ENCODE measurements around the gene LYPD6B.

The LYPD6B gene

DNA sequence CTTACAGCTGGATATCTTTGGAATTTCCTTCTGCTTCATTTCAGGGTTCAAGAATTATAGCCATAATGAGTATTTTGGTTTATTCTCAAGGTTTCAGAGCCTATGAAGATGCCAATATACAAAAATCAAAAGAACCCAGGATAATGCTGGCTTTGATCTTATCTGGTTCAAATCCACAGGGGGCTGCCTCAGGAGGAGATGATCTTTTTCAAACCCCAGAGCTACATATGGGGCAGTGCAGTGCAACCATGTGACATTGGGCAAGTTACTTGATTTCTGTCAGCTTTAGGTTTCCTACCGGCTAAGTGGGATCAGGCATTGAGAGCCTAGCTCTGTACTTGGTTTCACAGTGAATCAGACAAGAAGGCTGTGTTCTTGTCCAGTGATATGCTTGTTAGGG is 23.0 kb upstream of the LYPD6B start:
- no peak for DNase-seq

DNA sequence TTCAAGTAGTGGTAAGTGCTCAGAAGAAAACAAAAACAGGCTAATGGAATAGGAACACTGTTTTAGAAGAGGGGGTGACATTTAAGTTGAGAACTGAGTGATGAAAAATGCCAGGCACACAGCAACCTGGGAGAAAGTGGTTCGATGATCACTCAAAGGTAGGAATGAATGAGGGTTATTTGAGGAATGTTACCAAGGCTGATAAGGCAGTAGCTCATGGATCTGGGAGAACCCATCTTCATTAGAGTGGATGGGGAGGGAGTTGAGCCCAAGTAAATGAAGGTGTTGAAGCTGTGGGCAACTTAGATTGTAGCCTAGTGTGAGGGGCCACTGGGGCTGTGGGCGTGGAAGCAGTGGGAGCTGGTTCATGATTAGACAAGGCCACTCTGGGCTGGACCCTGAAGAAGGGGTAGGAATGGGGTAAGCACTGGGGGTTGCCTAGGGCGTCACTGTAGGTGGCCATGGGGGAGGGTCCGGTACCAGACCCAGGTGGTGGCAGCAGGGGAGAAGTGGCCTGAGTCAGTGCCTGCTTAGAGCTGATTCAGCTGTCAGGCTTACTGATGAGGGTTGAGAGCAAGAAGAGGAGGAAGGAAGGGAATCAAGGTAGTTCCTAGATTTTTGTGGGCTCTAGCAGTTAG is 22.5 kb upstream of the LYPD6B start:
- DNase-seq, result no peak

DNA sequence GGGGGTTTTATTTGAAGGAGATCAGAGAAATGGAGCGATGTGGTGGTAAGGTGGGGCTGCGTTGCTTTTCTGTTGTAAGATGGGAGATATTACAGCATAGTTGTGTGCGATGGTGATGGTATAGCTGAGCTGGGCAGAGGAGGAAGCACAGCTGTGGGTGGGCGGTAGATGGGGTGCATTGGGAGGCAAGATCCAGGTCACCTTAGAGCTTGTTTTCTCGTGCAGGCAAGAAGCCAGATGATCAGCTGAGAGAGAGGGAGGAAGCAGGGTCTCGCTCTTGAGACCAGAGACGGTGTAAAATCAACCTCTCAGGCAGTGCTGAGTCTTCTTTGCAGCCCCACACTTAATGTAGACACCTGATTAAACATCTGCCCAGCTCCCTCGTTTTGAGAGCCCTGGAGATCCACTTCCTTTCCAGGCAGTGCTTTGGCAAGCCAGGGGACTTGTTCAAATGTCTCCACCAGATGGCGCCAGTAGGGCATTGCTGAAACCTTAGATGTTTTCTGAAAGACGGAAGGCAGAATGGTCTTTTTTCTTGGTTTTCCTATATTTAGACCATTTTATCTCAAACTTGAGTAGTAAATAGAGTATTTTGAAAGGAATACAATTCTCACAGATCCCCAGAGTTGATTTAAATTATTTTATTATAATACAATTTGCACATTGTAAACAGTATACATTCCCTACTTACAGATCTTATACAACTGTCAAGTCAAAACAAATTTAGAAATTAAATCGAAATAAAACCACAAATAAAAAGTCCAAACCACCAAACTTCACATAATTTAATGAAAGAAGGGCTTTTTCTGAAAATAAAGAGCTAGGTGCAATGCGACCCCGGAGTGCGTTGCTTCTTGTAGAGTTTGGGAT is 21.1 kb upstream of the LYPD6B start:
- peak; percentile 53 for DNase-seq

DNA sequence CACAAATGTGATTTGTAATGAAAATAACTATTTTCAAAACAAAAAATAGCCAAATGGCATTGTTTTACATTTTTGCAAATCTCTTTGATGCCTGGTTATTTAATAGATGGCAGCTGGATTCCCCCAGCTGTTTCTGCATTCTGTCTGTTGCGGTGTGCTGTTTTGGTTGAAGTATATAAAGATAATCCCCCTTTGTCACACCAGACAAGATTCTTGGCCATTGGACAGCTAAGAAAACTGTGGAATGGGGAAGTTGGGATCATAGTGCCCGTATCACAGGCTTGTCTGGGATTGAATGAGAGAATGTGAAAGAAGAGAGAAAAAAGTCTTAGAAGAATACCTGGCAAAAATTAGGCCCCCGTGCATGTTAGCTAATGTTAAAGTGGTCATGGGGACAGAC is 19.5 kb upstream of the LYPD6B start:
- DNase-seq, result no peak

DNA sequence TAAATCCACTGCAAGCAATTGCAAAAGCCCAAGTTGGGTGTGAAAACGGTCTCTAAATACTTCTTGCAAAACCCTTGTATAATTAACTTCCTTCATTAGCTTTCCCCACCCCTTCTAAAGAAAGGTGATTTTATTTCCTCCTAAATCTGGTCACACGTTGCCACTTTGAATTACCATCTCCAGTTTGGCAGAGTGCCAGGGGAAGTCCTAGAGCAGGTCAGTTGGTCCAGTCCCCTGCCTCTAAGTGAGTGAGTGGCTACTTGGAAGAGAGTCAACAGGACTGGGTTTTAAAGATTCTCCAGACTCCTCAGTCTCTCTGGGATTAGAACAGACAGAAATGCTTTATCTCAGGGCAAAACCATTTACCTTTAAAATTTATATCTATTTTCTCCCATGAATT is 18.7 kb upstream of the LYPD6B start:
- no peak for DNase-seq

DNA sequence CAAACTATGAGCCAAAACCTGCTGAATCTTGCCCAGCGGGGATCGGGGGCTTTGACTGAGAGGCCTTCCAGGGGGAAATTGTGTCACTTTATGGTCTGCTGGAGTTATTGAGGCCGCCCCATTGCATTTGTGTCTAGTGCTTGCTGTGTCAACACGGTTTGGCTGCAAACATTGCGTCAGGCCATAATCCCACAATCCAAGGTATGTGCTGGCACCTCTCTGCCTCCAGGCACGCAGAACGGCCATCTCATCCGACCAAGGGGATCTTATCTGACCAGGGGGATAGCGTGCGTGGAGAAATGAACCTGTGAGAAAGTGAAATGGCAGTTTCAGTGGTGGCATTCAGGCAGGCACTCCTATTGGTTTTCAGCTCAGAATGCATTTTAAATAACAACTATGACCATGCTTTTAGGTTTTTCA is 18.1 kb upstream of the LYPD6B start:
- no peak for DNase-seq

DNA sequence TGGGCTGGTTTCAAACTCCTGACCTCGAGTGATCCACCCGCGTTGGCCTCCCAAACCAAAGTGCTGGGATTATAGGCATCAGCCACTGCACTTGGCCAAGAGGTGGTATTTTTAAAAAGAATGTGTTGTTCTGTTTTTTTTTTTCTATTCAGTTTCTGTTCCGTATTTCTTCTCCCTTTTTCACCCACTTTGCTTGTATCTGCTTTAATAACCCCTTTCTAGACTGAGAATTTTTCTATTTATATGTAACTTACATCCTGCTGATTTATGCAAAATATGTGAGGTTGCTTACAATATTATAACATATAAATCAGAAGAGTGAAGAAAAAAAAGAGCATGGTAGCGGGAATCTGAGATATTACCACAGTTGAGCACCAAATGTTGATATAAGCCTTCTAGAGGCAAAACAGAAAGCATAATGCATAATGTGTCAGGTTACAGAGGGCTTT is 17.2 kb upstream of the LYPD6B start:
- no peak for DNase-seq

DNA sequence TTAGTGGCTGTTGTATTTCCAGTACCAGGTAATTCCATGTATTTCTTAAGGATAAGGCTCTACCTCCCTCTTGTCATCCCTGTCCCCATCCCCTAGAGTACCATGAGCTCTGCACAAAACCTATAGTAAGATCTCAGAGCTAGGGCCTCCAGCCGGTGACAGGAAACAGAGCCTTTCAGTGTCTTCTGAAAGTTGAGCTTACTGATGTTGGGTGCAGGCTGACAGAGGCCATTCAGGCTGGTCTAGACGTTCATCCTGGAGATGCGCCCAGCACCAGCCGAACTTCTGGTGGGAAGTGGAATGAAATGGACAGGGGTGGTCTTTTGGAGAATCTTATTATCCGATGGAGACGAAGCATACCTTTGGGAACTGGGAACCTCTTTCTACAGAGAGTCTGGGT is 16.7 kb upstream of the LYPD6B start:
- no peak for DNase-seq

DNA sequence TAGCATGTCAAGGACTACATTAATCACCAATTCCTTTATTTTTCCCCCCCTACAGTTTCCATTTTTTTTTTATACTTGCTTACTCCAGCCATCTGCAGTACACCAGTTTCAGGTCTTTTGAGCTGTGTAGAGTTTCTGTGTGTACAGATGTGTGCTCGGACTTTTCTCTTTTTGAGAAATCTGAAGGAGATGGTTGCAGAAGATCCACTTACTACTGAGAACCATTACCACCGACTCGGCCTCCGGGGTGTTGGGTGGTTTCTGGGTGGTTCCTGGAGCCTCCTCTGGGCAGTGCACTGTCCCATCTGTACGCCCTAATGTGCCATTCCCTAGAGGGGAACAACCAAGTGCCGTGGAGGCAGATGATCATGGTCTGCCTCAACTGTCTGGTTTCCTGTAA is 15.4 kb upstream of the LYPD6B start:
- DNase-seq, result no peak

DNA sequence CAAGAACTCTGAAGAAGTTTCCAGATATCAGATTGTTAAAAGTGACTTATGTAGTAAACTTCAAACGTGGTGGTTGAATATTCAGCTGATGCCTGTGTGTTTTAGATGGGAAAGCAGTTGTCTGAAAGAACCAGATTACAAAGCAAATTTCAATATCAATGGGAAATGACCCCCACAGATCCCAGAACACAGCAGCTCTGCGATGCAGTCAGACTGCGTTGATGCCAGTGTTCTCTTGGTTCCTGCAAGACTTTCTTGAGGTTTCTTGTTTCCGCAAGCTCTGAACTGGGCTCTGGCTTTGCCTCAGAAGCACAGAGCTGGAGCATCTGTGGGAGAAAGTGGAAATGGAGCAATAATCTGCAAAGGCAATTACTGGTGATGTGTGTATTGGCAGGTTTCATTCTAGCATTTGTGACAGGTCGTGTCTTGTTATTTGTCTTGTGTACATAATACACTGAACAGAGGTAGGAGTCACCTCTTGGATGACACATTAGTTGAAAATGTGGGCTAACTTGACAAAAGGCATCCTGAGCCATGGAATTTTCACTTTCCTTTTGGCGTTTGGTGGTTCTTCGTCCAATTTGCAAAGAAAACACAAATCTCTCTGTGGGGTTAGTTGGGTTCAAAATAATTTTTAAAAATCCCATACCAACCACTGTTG is 10.8 kb upstream of the LYPD6B start:
- no peak for DNase-seq

DNA sequence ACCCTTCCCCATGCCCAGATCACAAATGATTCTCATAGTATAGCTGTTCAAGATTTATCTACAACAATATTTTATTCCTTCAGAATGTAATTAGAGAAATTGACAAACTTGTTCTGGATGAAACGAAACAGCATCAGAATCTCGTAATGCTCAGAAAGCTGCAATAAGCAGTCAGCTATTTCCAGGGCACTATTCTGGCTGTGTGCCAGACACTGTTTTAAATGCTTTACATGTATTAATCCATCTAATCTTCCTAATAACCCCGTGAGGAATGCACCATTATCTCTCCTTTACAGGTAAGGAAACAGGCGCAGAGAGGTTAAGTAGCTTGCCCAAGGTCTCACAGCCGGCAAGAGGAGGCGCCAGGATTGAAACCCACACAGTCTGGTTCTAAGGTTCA is 10.1 kb upstream of the LYPD6B start:
- no peak for DNase-seq

DNA sequence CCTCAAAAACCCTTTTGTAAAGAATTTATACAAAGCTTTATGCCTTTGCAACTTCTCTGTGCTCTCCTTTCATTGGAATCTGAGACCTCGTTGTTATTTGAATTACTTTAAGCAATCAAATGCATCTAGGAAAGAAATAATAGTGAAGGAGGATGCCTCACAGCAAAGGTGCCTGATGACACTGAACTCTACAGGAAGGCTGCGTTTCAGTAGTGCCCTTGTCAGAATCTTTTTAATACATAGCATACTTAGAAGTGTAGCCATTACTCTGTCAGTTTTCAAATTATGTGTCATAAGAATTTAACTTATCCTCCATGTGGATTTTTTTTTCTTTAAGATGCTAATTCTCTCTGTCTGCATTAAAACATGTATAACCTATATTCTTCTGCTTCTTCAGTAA is 9.6 kb upstream of the LYPD6B start:
- DNase-seq, result no peak

DNA sequence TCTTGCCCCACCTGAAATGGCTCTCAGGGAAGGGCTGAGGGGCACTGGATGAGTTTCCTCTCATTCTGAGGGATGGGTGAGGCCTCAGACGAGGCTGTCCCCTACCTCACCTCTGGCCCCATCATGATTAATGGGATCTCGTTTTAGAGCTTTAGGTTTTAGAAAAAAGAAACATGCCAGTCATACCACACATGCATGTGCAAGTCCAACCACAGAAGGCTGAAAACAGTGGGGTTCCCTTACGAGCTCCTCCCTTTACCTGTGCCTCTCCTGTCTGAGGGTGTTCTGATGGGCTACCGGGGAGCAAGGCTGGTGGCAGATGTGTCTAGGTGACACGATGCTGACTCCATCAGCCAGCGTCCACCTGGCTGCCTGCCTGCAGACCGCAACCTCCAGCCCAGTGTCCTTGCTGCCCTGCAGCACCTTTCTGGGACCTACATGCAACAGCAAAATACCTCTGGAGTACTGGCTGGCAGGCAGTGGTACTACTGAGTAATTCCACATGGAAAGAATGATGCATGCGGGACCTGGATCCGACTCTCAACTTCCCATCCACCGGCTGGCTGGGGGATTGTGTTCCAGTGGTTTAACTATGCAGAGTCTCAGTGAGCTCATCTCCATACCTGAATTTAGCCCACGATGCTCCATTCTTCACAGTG is 9.1 kb upstream of the LYPD6B start:
- DNase-seq, result no peak

DNA sequence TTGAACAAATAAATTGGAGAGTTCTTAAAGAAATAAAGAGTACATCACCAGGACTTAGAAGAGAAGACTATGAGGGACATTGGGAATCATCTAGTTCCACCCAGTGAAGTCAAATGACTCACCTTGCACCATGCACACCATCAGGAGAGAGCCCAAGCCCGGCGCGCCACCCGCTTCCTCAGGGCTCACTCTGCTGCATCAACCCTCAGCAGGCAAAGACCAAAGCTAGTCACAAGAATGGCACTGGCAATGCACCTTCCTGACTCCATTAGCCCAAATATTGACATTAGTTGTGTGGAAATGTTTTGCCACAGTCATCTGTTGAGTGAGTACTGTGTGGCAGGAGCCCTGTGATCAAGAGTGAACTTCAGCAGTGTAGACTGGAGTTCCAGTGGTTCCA is 7.1 kb upstream of the LYPD6B start:
- no peak for DNase-seq

DNA sequence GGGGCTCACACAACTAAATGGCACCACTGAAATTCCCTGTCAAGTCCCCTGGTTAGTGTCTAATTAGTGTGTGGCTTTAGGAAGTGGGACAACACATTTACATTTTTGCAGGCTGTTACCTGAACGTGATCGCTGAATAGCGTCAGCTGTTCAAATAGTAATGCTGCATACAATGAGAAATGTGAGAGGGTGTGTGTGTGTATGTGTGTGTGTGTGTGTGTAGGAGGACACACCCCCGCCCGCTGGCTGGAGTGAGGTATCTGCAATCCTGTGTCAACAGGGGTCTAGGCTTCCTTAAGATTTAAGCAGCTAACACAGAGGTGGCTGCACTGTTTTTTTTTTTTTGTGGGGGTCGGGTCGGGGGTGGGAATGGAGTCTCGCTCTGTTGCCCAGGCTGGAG is 4.8 kb upstream of the LYPD6B start:
- peak; percentile 65 for DNase-seq

DNA sequence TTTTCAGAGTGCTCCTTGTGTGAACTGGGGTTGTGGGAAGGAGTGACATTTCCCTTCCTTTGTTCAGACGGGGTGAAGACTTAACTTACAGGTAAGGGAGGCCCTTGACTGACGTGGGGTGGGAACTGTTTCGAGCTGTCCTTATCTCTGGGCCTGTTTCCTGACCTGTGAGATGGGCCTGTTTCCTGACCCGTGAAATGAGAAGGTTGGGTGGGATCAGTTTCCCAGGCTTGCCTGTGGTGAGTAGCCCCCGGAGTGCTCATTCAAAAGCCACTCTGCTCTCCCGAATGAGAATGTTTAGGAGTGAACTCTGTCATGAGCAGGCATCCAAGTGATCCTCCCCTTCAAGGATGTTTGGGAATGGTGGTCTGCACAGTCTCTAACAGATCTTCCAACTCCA is 4.1 kb upstream of the LYPD6B start:
- DNase-seq, result no peak

DNA sequence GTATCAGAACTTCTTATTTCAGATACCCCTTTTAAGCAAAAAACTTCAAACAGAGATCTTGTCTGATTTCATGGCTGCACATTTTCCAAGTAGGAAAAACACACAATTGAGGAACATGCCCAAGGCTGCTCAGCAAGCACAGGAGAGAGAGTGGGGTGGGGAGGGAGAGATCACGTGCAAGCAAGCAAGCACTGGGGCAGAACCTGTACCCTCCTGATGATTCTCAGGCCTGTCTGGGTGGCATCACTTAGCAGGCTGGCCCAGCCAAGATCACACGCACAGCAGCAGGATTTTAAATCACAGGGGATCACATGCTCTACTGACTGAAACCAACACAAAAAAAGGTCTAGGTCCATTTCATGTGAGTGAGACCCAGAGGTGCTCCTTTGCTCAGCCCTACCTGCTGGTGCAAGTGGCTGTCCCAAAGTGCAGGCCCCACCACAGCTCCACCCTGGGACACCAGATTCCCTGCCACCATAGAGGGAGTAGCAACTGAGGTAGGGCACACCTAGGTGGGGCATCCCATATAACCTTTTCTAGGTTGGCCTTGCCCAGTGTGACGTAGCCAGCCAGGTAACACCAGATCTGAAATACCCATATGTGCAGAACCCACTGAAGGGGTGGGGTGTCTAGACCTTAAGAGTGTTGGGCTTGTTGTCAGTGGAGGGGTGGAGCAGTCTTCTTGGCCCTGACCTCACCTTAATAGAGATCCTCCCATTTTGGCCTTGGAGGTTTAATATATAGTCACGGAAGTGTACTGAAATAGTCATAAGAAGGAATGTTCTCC is 1.8 kb upstream of the LYPD6B start:
- no peak for DNase-seq

DNA sequence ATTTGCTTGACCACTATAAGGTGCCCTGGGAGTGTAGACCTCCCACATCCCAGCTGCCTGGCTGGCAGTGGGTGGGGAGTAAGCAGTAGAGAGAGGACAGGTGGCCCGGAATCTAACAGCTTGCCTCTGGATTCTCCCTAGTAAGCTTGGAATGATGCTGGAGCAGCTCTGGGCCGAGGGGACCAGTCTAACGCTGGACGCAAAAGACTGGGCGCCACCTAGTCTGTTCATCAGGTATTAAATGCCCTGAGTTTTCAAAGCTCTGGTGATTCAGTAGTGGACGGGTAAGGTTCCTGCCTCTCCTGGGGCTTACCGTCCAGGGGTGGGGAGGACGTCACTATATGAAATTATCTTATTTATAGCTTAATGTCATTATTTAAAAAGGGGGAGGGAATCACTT is 648 bp upstream of the LYPD6B start:
- peak; percentile 15 for DNase-seq

DNA sequence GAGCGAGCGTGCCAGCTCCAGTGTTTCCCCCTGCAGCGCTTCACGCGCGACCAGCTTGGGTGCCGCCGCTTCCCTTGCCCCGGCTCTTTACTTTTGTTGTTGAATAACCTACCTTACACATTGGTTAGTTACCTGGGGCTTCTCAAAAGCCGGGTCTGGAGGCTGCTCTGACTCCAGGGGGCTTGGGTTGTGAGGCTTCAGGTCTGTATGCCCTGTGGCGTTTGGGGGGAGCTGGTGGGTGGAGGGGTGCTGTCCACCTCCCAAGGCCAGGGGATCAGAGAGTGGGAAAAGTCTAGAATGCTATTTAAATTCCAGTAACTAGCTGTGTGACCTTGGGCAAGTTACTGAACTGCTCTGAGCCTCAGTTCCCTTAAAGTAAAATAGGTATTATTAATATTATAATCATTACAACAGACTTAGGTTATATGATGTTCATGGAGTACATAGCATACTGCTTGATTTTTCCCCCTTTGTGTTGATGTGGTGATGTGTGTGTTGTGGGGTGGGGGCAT is 770 bp downstream of the LYPD6B start:
- DNase-seq, result no peak

DNA sequence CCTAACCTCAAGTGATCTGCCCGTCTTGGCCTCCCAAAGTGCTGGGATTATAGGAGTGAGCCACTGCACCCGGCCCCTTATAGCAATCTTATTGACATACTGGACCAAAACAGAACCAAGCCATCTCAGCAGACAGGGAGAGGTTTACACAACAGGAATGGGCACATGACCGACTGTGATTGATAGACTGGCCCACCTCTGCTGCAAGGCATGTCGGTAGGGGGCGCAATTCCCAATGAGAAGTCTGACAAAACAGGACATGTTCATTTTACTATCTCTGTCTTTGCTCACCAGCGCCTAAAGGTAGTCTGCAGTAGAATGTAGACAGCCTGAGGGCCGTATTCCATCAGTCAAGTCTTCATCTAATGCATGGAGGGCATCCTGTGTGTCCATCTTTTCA is 2.0 kb downstream of the LYPD6B start:
- no peak for DNase-seq

DNA sequence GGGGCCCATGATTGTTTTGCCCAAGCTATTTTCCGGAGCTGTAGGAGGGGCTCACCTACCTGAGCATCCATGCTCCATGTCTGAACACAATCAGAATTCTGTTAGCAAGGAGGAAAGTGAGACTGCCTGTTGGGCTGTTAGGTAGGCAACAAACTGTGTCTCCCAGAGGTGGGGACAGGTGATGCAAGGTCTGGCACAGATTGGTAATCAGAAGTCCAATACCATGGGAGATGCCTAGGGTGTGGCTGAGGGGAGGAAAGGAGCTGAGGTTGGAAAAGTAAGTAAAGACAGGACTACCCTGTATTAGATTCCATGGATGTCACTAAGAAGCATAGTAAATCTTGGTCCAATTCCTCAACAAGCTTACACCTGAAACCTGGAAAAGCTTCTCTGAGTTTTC is 3.0 kb downstream of the LYPD6B start:
- no peak for DNase-seq

DNA sequence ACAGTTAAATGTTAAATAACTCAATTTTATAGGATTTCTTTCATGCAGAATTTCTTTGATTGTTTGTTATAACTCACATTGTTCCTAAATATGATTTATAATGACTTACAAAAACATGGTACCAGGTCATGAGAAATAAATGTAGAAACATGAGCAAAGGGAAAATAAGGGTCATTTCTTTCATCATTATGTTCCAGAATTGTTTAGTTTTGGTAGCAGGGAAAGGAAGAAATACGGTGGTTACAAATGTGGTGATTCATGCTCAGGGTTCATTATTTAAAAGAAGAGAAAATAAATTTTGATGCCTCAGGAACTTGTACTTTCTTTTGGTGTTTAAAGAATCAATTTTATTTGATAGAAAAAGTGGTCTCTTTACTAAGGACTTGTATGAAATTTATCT is 4.4 kb downstream of the LYPD6B start:
- DNase-seq, result no peak

DNA sequence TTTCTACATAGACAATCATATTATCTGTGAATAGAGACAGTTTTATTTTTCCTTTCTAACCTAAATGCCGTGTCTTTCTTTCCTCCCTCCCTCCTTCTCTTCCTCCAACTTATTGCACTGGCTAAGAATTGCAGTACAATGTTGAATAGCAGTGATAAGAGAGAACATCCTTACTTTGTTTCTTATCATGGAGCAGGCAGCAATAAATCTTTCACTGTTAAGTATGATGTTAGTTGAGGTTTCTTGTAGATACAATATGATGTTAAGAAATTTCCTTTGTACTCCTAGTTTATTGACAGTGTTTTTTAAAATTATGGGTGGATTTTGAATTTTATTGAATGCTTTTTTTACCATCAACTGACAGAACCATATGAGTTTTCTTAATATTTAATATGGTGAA is 6.0 kb downstream of the LYPD6B start:
- no peak for DNase-seq
